Measurements from ENCODE around the gene MAEA.
"Not testable (repeated sequence)": the region's sequence is repeated elsewhere in the genome, so short reads cannot be mapped to it uniquely, and the experiment has no call there.

MAEA gene

GRCh38 chr4:1279253-1279652 lies 10.4 kb upstream of the MAEA start:
- no peak for ATAC-seq

- ATAC-seq, result no peak
Observed at GRCh38 chr4:1283711-1284110, 6.0 kb upstream of the MAEA start.

- no peak for ATAC-seq
Observed at GRCh38 chr4:1285151-1285789, 4.4 kb upstream of the MAEA start.

- no peak for ATAC-seq
Observed at GRCh38 chr4:1285790-1286553, 3.7 kb upstream of the MAEA start.

GRCh38 chr4:1288786-1289185 lies 905 bp upstream of the MAEA start:
- no peak for ATAC-seq

GRCh38 chr4:1290165-1290977 lies 680 bp downstream of the MAEA start:
- ATAC-seq, result peak in 1 of 2 donors; percentile 5

- no peak for ATAC-seq
Observed at GRCh38 chr4:1291091-1291490, 1.4 kb downstream of the MAEA start.

- no peak for ATAC-seq
Observed at GRCh38 chr4:1291996-1292702, 2.5 kb downstream of the MAEA start.

GRCh38 chr4:1292703-1293011 lies 3.0 kb downstream of the MAEA start:
- not testable (repeated sequence) for ATAC-seq

GRCh38 chr4:1293531-1293941 lies 3.8 kb downstream of the MAEA start:
- ATAC-seq, result no peak

- ATAC-seq, result no peak
Observed at GRCh38 chr4:1293991-1294390, 4.3 kb downstream of the MAEA start.

- no peak for ATAC-seq
Observed at GRCh38 chr4:1294424-1294823, 4.7 kb downstream of the MAEA start.

- no peak for ATAC-seq
Observed at GRCh38 chr4:1294891-1295290, 5.2 kb downstream of the MAEA start.

- ATAC-seq, result no peak
Observed at GRCh38 chr4:1295405-1296055, 5.8 kb downstream of the MAEA start.

GRCh38 chr4:1296324-1297022 lies 6.8 kb downstream of the MAEA start:
- no peak for ATAC-seq

GRCh38 chr4:1297023-1297395 lies 7.3 kb downstream of the MAEA start:
- ATAC-seq, result no peak

GRCh38 chr4:1297456-1298325 lies 8.0 kb downstream of the MAEA start:
- no peak for ATAC-seq

GRCh38 chr4:1298461-1298860 lies 8.8 kb downstream of the MAEA start:
- no peak for ATAC-seq

- ATAC-seq, result no peak
Observed at GRCh38 chr4:1299301-1299860, 9.7 kb downstream of the MAEA start.

Data from activated CD4-positive, CD25-positive, alpha-beta regulatory T cell treated with anti-CD3 and anti-CD28 coated beads, Interleukin-2, amount 50 U/mL, for 24 hours (primary cell).